ENCODE measurements around the gene SLX4IP. TPM values are rescaled to one million over a fixed set of nuclear protein-coding genes. Genes with fewer than 3 reads are reported as not detected.
A peak's percentile ranks its signal among the peaks of the same experiment; 100 is the strongest.

Gene SLX4IP
- total and polyA plus RNA-seq, 4 donors = 1.2 to 9.5 (median 4.3) TPM

DNA sequence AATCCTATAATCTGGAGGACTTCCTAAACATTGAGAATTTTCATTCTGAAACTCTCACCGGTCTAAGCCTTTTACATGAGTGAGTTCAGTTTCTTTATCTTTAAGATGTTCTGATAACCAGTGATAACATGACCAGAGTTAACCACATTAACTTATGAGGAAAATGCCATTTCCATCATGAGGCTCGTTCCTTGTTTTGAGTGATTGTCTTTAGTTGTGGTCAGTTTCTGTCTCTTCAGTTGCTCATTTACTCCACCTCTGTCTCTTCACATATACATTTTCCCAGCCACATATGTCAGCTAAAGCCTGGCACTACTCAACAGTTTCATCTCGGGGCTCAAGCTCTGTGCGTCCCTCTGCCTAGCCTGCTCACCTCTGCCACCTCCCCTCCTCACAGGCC lies 168.3 kb downstream of the SLX4IP start:
- no peak overlapping the region for H3K9ac ChIP-seq (ENCODE audit: insufficient read depth in 1 of 2, low read length in 2 of 2)
- peaks cover 0 to 1% (median 0%) of the 10 kb centered on the region in 4 donors for H3K36me3 ChIP-seq (ENCODE audit: control insufficient read depth in 4 of 4, insufficient read depth in 4 of 4, low read length in 4 of 4)
- H3K9me3 ChIP-seq (ENCODE audit: control insufficient read depth in 4 of 4, insufficient read depth in 3 of 4, low read length in 3 of 4) = no peaks in the 10 kb centered on the region
- DNase-seq (no peak), ATAC-seq (ENCODE audit: insufficient read depth, low FRiP score) (no peak)
- peaks cover 3 to 24% (median 4%) of the 10 kb centered on the region in 5 donors for H3K4me1 ChIP-seq (ENCODE audit: control insufficient read depth in 5 of 5, insufficient read depth in 5 of 5, low read length in 5 of 5)
- H3K27me3 ChIP-seq (ENCODE audit: control insufficient read depth in 3 of 3, insufficient read depth in 3 of 3, low read length in 2 of 3) = no peaks in the 10 kb centered on the region
- peak overlapping the region in 1 of 2 donors; percentile 51 for H3K27ac ChIP-seq (ENCODE audit: low read depth in 1 of 2, low read length in 1 of 2)
- TF ChIP-seq CTCF (IDR thresholded peaks at IDR 0.05; ENCODE audit: control extremely low read depth, extremely low read depth) = no peak
- H3K4me3 ChIP-seq = no peak overlapping the region
- WGBS, 2 donors = 89% methylated on average over 4 of the region's 4 CpGs

GRCh38 chr20:10603971-10604864 lies 169.1 kb downstream of the SLX4IP start:
- peak in 2 of 3 donors; percentile 22 to 58 for DNase-seq
- Histone ChIP-seq H3K27me3 (ENCODE audit: control insufficient read depth in 3 of 3, insufficient read depth in 3 of 3, low read length in 2 of 3) (no peaks in the 10 kb centered on the region), H3K4me3 (no peak overlapping the region), H3K27ac (ENCODE audit: low read depth in 1 of 2, low read length in 1 of 2) (peak overlapping the region; percentile 49 to 90), H3K9ac (ENCODE audit: insufficient read depth in 1 of 2, low read length in 2 of 2) (no peak overlapping the region), H3K36me3 (ENCODE audit: control insufficient read depth in 4 of 4, insufficient read depth in 4 of 4, low read length in 4 of 4) (peaks cover 0 to 1% (median 0%) of the 10 kb centered on the region in 4 donors), H3K4me1 (ENCODE audit: control insufficient read depth in 5 of 5, insufficient read depth in 5 of 5, low read length in 5 of 5) (peaks cover 3 to 28% (median 4%) of the 10 kb centered on the region in 5 donors), H3K9me3 (ENCODE audit: control insufficient read depth in 4 of 4, insufficient read depth in 3 of 4, low read length in 3 of 4) (no peaks in the 10 kb centered on the region)
- ATAC-seq (ENCODE audit: insufficient read depth, low FRiP score) = peak; percentile 66
- 66 to 85% methylated on average over 8 of the region's 8 CpGs for WGBS, 2 donors
- TF ChIP-seq CTCF (IDR thresholded peaks at IDR 0.05; ENCODE audit: control extremely low read depth, extremely low read depth) = no peak

GRCh38 chr20:10604865-10605440 lies 169.8 kb downstream of the SLX4IP start:
- 79 to 81% methylated on average over 2 of the region's 2 CpGs for WGBS, 2 donors
- no peak for ATAC-seq (ENCODE audit: insufficient read depth, low FRiP score)
- Histone ChIP-seq H3K9me3 (ENCODE audit: control insufficient read depth in 4 of 4, insufficient read depth in 3 of 4, low read length in 3 of 4) (no peaks in the 10 kb centered on the region), H3K4me1 (ENCODE audit: control insufficient read depth in 5 of 5, insufficient read depth in 5 of 5, low read length in 5 of 5) (peaks cover 3 to 31% (median 7%) of the 10 kb centered on the region in 5 donors), H3K27me3 (ENCODE audit: control insufficient read depth in 3 of 3, insufficient read depth in 3 of 3, low read length in 2 of 3) (no peaks in the 10 kb centered on the region), H3K9ac (ENCODE audit: insufficient read depth in 1 of 2, low read length in 2 of 2) (no peak overlapping the region), H3K27ac (ENCODE audit: low read depth in 1 of 2, low read length in 1 of 2) (peak overlapping the region in 1 of 2 donors; percentile 41), H3K4me3 (no peak overlapping the region), H3K36me3 (ENCODE audit: control insufficient read depth in 4 of 4, insufficient read depth in 4 of 4, low read length in 4 of 4) (no peaks in the 10 kb centered on the region)
- no peak for DNase-seq
- no peak for TF ChIP-seq CTCF (IDR thresholded peaks at IDR 0.05; ENCODE audit: control extremely low read depth, extremely low read depth)
